Measurements from ENCODE around the gene ATP11B.

The ATP11B gene

GRCh38 chr3:182792901-182793662 lies at the start of gene ATP11B:
Gene ATP11B (plus strand): TSS chr3:182793504. CDS start chr3:182793760, 256 bp downstream.
- intact Hi-C loops (cut with DNase I) = loop anchor here (2.0 to 5.0 kb wide), 2 partner anchors 188 to 304 kb away; partner anchors contain the start of genes DCUN1D1 and MCCC1

GRCh38 chr3:182746959-182747358 lies 46.3 kb upstream of the ATP11B start:
- intact Hi-C loops (cut with DNase I) = no loop called here
- DNase-seq = no peak

More at GRCh38 chr3:182792901-182793662, at the start of gene ATP11B:
- DNase-seq = peak; percentile 51 to 96 (median 72)

DNA sequence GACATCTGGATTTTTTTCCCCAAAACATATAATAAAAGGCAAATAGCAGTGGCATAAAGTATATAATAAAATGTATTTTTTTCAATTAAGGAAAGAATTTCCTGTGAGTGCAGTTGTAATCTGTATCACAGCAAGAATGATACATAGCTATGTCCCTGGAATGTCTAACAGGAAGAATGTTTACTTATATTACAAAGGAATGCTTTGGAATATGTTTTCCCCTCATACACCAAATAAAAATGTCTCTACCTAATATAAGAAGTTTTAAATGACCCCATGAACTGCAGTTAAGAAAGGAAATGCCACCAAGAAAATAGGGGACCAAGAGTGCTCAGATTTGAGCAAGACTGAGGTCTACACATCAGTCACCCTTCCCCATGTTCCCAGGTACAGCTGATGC lies 38.0 kb upstream of the ATP11B start:
- intact Hi-C loops (cut with DNase I) = no loop called here

DNA sequence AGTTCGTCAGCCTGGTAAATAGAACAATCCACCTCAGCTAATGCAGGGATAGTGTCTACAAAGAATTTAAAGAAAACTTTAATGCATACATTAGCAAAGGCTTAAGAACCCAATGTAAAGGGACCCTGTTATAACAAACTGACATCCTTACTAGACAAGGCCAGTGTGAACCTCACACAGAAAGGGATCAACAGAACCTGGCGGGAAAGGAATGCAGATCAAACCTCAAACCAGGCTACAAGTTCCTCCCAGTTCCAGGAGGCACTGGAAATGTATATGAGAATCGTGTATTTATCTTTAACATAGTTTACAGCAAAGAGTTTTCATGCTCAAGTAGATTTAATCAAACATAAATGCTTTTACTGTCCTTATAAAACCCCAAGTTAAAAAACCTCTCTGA lies 37.6 kb upstream of the ATP11B start:
- no peak for DNase-seq
- intact Hi-C loops (cut with DNase I) = no loop called here

More for the DNA sequence above, 38.0 kb upstream of the ATP11B start:
- no peak for DNase-seq

GRCh38 chr3:182760576-182761164 lies 32.6 kb upstream of the ATP11B start:
- intact Hi-C loops (cut with DNase I) = no loop called here
- no peak for DNase-seq

DNA sequence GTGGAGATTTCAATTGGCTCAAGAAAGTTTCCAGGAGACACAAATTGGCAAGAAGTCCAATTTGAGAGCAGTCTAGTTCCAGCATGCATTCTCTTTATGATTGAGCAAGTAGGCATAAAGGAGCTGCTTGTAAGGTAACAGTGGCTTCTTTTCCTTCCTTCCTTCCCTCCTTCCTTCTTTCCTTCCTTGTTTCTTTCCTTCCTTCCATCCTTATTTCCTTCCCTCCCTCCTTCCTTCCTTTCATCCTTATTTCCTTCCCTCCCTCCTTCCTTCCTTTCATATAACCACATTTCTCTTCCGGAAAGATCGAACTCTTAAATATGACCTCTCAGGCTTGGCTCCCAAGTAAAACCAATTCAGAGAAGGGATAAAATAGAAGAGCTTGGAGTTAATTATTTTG lies 29.4 kb upstream of the ATP11B start:
- DNase-seq = no peak
- intact Hi-C loops (cut with DNase I) = no loop called here

DNA sequence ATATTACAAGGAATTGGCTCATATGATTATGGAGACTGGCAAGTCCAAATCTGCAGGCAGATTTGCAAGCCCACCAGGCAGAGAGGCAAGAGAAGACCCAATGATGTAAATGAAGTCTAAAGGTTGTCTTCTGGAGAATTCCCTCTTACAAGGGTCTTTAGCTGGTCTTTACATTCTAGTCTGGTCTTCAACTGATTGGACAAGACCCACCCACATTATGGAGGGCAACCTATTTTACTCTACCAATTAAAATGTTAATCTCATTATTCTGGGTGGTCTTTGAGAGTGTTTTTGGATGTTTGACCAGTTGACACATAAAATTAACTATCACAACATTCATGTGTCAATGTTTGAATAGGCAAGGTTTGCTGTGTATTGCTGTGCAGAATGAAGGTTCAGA lies 28.0 kb upstream of the ATP11B start:
- no peak for DNase-seq

DNA sequence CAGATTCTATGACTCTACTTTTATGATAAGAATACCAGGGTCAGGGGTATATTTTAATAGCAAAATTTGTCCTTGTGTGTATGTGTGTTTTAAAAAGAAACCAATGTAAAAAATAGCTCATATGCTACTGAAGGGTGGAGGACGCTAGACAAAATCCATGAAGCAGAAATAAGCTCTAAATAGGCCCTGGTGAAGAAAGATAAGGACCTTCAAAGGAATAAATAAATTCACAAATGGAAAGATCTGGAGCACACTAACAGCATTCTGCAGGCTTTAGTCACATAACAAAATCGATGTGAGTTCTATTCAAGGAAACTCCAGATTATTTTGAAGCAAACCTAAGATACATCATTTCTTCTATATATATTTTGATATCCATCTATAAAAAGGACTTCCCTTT lies 27.2 kb upstream of the ATP11B start:
- no peak for DNase-seq
- intact Hi-C loops (cut with DNase I) = no loop called here

More for the DNA sequence above, 28.0 kb upstream of the ATP11B start:
- intact Hi-C loops (cut with DNase I) = no loop called here

DNA sequence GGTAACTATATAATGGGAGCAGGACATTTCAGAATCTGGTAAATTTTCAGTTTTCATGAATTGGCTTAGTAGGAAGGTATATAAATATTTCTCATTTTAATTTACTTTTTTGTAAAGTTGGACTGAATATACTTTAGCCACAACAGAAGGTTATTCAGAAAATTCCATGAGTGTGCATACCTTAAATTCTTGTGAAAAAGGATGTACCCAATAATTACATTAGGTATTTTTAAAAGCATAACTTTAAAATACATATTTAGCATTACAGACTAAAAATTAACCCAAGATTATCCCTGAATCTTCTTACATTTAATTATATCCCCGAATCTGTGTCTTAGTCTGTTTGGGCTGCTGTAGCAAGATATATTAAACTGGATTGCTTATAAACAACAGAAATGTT lies 24.9 kb upstream of the ATP11B start:
- DNase-seq = no peak
- intact Hi-C loops (cut with DNase I) = no loop called here

DNA sequence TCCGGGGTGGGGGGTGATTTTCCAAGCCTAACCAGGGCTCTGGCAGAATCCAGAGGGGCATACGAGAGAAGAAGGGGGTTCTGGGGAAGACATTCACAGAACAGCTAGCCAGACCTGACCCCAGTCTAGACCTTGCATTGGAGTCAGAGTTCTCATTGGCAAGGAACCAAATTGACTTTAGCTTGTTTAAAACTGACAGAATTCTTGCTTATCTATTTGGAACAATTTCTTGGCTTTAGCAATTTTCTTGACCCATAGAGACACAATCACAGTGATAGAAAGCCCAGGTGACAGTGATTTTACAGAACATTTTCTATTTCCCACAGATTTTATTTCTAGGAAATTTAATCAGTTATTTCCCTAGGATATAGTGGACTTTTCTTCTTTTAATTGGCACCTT lies 23.6 kb upstream of the ATP11B start:
- intact Hi-C loops (cut with DNase I) = no loop called here
- no peak for DNase-seq

DNA sequence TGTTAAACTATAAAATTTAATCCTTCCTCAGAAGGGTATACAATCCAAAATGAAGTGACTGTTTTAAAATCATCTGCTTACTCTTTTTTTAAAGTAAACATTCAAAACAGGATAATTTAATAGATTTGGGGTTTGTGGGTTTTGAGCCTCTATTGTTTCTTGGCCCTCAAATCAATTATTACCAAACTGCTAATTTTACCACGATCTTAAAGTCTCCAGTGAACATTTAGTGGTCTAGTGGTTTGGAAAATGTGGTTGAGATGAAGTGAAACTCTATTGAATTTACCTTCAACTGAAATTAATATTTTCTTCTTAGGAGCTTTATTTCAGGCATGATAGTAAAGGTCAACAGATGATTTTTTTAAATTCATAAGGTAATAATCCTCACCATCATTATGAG lies 11.2 kb upstream of the ATP11B start:
- intact Hi-C loops (cut with DNase I) = no loop called here
- no peak for DNase-seq

- no peak for DNase-seq
- intact Hi-C loops (cut with DNase I) = no loop called here
These were observed 10.2 kb upstream of the ATP11B start for GRCh38 chr3:182783106-182783505.

DNA sequence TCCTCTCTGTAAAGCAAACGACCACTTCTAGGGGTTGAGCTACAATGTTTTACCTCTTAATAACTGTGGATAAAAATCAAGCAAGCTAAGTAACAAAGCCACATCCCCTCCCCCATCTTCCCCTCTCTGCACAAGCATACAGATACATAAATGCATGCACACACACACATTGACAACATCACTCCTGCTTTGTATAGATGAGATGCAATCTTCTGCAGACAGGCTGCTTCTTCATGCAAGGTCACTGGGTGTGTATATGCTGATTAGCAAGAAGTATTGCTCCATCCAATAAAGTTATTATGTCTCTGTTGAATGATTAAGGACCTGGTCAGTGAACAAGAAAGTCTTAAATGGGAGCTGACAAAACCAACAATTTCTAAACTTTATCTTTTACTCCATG lies 8.8 kb upstream of the ATP11B start:
- DNase-seq = no peak
- intact Hi-C loops (cut with DNase I) = no loop called here

GRCh38 chr3:182785142-182785541 lies 8.2 kb upstream of the ATP11B start:
- no peak for DNase-seq
- intact Hi-C loops (cut with DNase I) = no loop called here

DNA sequence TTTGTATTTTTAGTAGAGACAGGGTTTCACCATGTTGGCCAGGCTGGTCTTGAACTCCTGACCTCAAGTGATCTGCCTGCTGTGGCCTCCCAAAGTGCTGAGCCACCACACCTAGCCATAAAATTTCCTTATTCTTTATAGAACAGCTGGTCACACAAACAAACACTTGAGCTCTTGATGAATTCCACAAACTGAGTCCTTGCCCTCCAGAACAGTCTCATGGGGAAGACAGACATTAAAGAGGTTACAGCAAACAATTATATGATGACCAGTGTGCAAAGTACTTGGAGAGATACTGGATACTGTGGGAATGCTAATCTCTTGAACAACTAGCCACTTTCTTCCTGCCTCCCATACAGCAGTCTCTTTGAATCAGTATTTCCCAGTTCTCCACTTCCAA lies 7.5 kb upstream of the ATP11B start:
- intact Hi-C loops (cut with DNase I) = no loop called here
- DNase-seq = no peak

- intact Hi-C loops (cut with DNase I) = no loop called here
- no peak for DNase-seq
These were observed 6.6 kb upstream of the ATP11B start for GRCh38 chr3:182786564-182787196.

DNA sequence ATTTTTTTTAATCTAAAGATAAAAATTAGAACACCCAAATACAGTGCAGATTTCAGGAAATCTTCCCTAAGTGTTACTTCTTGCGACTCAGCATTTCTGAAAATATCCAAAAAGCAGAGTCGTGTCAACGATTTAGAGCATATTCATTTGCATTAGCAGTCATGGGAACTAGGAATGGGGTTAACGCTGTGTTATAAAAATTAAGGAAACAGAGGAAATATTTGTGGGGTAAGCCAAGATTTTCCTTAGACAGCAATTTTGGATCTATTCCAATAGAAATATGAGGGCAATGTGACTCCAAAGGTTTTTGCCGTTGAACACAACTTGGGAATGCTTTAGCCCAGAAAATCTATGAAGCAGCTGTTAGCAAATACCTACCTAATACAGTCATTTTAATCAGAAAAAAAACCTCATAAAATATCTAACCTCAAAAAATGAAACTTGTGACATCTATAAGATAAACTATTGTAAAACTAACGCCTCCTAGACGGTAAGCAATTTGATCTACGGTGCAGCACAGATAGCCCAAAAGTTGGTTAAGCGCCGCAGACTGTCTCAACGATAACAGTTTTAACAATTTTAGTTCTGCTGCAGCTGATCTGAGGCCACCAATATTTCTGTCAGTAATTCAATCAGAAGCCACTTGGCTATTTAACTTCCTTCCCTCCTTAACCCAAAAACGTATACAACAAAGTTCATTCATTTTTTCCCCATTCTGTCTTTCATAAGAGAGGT lies 5.8 kb upstream of the ATP11B start:
- DNase-seq = no peak
- intact Hi-C loops (cut with DNase I) = no loop called here

DNA sequence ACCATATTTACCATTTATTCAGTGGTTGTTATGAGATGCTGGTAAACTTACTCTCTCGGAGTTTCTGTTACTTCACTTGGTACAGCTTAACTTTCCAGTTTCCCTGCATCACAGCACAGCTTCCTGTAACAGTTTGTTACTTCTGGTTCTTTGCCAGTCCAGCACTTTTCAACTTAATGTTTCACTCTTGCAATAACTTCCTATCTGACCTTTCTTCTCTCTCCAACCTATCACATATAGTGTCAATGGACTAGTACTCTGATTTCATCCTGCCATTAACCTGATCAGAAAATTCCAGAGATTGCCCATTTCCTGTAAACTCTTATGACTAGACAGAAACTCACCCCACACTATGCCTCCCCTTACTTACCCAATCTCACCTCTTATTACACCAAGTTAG lies 3.9 kb upstream of the ATP11B start:
- intact Hi-C loops (cut with DNase I) = no loop called here

GRCh38 chr3:182790612-182791011 lies 2.7 kb upstream of the ATP11B start:
- intact Hi-C loops (cut with DNase I) = loop anchor here (5.0 kb wide), 1 partner anchor 307 kb away; the partner anchor contains the start of gene MCCC1
- DNase-seq = no peak

More for the DNA sequence above, 3.9 kb upstream of the ATP11B start:
- DNase-seq = no peak

GRCh38 chr3:182793663-182794454 lies 555 bp downstream of the ATP11B start:
- DNase-seq = peak in 7 of 10 donors; percentile 13 to 85 (median 37)
- intact Hi-C loops (cut with DNase I) = loop anchor here (2.0 to 5.0 kb wide), 2 partner anchors 187 to 303 kb away; partner anchors contain the start of genes DCUN1D1 and MCCC1

All from posterior cingulate gyrus (tissue), 11 donors.